Measurements from ENCODE around the gene RPTOR.

The RPTOR gene

GRCh38 chr17:80859002-80859941 is 314.6 kb downstream of the RPTOR start:
- Histone ChIP-seq H3K4ac (ENCODE audit: low read length) (no peak overlapping the region), H3K23ac (ENCODE audit: low read depth, low read length, poor library complexity) (peak overlapping the region; percentile 43), H2AFZ (ENCODE audit: low read length) (no peak overlapping the region), H2BK5ac (ENCODE audit: low read length) (peak overlapping the region; percentile 66), H4K8ac (ENCODE audit: low read depth, low read length) (no peak overlapping the region), H2AK5ac (ENCODE audit: low read depth, low read length) (peak overlapping the region; percentile 75), H3K36me3 (replicated peaks in 1 of 2; ENCODE audit: control insufficient read depth in 2 of 2, insufficient read depth in 2 of 2, low read length in 2 of 2) (peaks cover 6 to 48% of the 10 kb centered on the region in 2 donors), H3K27me3 (ENCODE audit: control insufficient read depth in 3 of 3, insufficient read depth in 3 of 3, low read depth in 1 of 3, low read length in 3 of 3) (no peaks in the 10 kb centered on the region), H3K27ac (replicated peaks; ENCODE audit: low read length) (no peak overlapping the region), H2BK12ac (ENCODE audit: low read length) (no peak overlapping the region), H3K14ac (ENCODE audit: low read length) (peak overlapping the region; percentile 51), H3K4me3 (ENCODE audit: low read length in 2 of 2) (no peak overlapping the region), H2BK120ac (ENCODE audit: low read depth, low read length) (no peak overlapping the region), H3K9ac (ENCODE audit: low read depth, low read length, poor library complexity) (peak overlapping the region; percentile 81), H2BK15ac (ENCODE audit: low read length) (peak overlapping the region; percentile 49), H3K4me1 (ENCODE audit: control insufficient read depth in 2 of 2, insufficient read depth in 1 of 2, low read depth in 1 of 2, low read length in 2 of 2) (peaks cover 0 to 8% of the 10 kb centered on the region in 2 donors), H4K91ac (ENCODE audit: low read depth, low read length, poor library complexity) (no peak overlapping the region), H3K79me1 (ENCODE audit: low read depth, low read length) (no peaks in the 10 kb centered on the region), H3K9me3 (replicated peaks in 1 of 2; ENCODE audit: control insufficient read depth in 2 of 2, insufficient read depth in 1 of 2, low read depth in 1 of 2, low read length in 2 of 2) (peaks cover 4 to 8% of the 10 kb centered on the region in 2 donors), H3K18ac (ENCODE audit: low read length) (peak overlapping the region; percentile 90), H3K4me2 (ENCODE audit: insufficient read depth, low read length, poor library complexity, severe bottlenecking) (no peak overlapping the region)
- WGBS, 2 donors (ENCODE audit: extremely low coverage in 2 of 2, insufficient read length in 2 of 2, insufficient replicate concordance in 1 of 2), result no CpG with 5 or more reads among the region's 40 CpGs
- DNase-seq (ENCODE audit: low spot score), result no peak

GRCh38 chr17:80860101-80860671 is 315.5 kb downstream of the RPTOR start:
- Histone ChIP-seq H3K4me3 (ENCODE audit: low read length in 2 of 2) (no peak overlapping the region), H3K23ac (ENCODE audit: low read depth, low read length, poor library complexity) (peak overlapping the region; percentile 25), H3K27ac (replicated peaks; ENCODE audit: low read length) (no peak overlapping the region), H2AK5ac (ENCODE audit: low read depth, low read length) (peak overlapping the region; percentile 75), H4K91ac (ENCODE audit: low read depth, low read length, poor library complexity) (peak overlapping the region; percentile 72), H3K36me3 (replicated peaks in 1 of 2; ENCODE audit: control insufficient read depth in 2 of 2, insufficient read depth in 2 of 2, low read length in 2 of 2) (peaks cover 6 to 42% of the 10 kb centered on the region in 2 donors), H2BK120ac (ENCODE audit: low read depth, low read length) (no peak overlapping the region), H3K4ac (ENCODE audit: low read length) (no peak overlapping the region), H2BK15ac (ENCODE audit: low read length) (no peak overlapping the region), H2BK5ac (ENCODE audit: low read length) (peak overlapping the region; percentile 66), H3K9ac (ENCODE audit: low read depth, low read length, poor library complexity) (no peak overlapping the region), H4K8ac (ENCODE audit: low read depth, low read length) (peak overlapping the region; percentile 65), H3K27me3 (ENCODE audit: control insufficient read depth in 3 of 3, insufficient read depth in 3 of 3, low read depth in 1 of 3, low read length in 3 of 3) (no peaks in the 10 kb centered on the region), H3K9me3 (replicated peaks in 1 of 2; ENCODE audit: control insufficient read depth in 2 of 2, insufficient read depth in 1 of 2, low read depth in 1 of 2, low read length in 2 of 2) (peaks cover 6 to 8% of the 10 kb centered on the region in 2 donors), H3K4me2 (ENCODE audit: insufficient read depth, low read length, poor library complexity, severe bottlenecking) (no peak overlapping the region), H3K4me1 (ENCODE audit: control insufficient read depth in 2 of 2, insufficient read depth in 1 of 2, low read depth in 1 of 2, low read length in 2 of 2) (peaks cover 0 to 8% of the 10 kb centered on the region in 2 donors), H3K18ac (ENCODE audit: low read length) (peak overlapping the region; percentile 65), H3K14ac (ENCODE audit: low read length) (no peak overlapping the region), H3K79me1 (ENCODE audit: low read depth, low read length) (no peaks in the 10 kb centered on the region), H2BK12ac (ENCODE audit: low read length) (no peak overlapping the region), H2AFZ (ENCODE audit: low read length) (no peak overlapping the region)
- no peak for DNase-seq (ENCODE audit: low spot score)
- no CpG with 5 or more reads among the region's 20 CpGs for WGBS, 2 donors (ENCODE audit: extremely low coverage in 2 of 2, insufficient read length in 2 of 2, insufficient replicate concordance in 1 of 2)

DNA sequence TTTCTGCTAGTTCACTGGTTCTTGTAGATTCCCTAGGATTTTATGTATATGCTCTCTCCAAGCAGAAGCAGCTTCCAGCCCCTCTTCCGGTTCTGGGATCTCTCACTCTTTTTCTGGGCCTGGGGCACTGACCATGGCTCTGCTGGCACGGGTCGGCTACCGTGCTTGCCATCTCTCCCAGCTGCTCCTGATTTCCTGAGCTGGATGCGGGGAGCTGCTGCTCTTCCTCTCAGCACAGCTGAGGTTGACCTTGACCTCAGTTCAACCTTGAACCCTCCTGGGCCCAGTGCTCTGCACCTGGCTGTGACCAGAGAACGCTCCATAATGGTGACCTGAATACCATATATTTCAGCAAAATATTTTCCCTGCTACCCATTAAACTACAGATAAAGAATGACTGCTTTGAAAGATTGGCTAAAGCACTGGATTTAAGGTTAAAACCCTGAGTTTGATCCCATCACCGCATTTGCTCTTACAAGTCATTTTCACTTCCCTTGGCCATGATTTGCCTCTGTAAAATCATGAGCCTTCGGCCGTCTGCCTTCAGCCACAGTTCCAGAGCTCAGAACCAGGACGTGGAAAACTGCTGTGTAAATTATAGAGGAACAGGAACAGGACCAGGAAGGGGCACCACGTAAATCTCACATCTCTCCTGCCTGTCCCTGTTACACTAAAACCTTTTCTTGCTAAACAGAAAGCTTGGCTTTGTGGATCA is 316.2 kb downstream of the RPTOR start:
- H3K18ac ChIP-seq (ENCODE audit: low read length), result no peak overlapping the region
- H3K36me3 ChIP-seq (replicated peaks in 1 of 2; ENCODE audit: control insufficient read depth in 2 of 2, insufficient read depth in 2 of 2, low read length in 2 of 2), result peaks cover 6 to 35% of the 10 kb centered on the region in 2 donors
- H3K4me3 ChIP-seq (ENCODE audit: low read length in 2 of 2), result no peak overlapping the region
- no peak overlapping the region for H3K27ac ChIP-seq (replicated peaks; ENCODE audit: low read length)
- no peak overlapping the region for H3K4me2 ChIP-seq (ENCODE audit: insufficient read depth, low read length, poor library complexity, severe bottlenecking)
- no peak overlapping the region for H4K91ac ChIP-seq (ENCODE audit: low read depth, low read length, poor library complexity)
- no peak overlapping the region for H2AFZ ChIP-seq (ENCODE audit: low read length)
- H4K8ac ChIP-seq (ENCODE audit: low read depth, low read length), result no peak overlapping the region
- no peak overlapping the region for H3K9ac ChIP-seq (ENCODE audit: low read depth, low read length, poor library complexity)
- no peak overlapping the region for H3K23ac ChIP-seq (ENCODE audit: low read depth, low read length, poor library complexity)
- no peak overlapping the region for H2AK5ac ChIP-seq (ENCODE audit: low read depth, low read length)
- H3K14ac ChIP-seq (ENCODE audit: low read length), result no peak overlapping the region
- WGBS, 2 donors (ENCODE audit: extremely low coverage in 2 of 2, insufficient read length in 2 of 2, insufficient replicate concordance in 1 of 2), result no CpG with 5 or more reads among the region's 11 CpGs
- no peak overlapping the region for H2BK120ac ChIP-seq (ENCODE audit: low read depth, low read length)
- no peaks in the 10 kb centered on the region for H3K79me1 ChIP-seq (ENCODE audit: low read depth, low read length)
- H3K4ac ChIP-seq (ENCODE audit: low read length), result no peak overlapping the region
- H3K4me1 ChIP-seq (ENCODE audit: control insufficient read depth in 2 of 2, insufficient read depth in 1 of 2, low read depth in 1 of 2, low read length in 2 of 2), result peaks cover 0 to 8% of the 10 kb centered on the region in 2 donors
- H2BK5ac ChIP-seq (ENCODE audit: low read length), result no peak overlapping the region
- no peak for DNase-seq (ENCODE audit: low spot score)
- H3K27me3 ChIP-seq (ENCODE audit: control insufficient read depth in 3 of 3, insufficient read depth in 3 of 3, low read depth in 1 of 3, low read length in 3 of 3), result no peaks in the 10 kb centered on the region
- no peak overlapping the region for H2BK15ac ChIP-seq (ENCODE audit: low read length)
- H3K9me3 ChIP-seq (replicated peaks in 1 of 2; ENCODE audit: control insufficient read depth in 2 of 2, insufficient read depth in 1 of 2, low read depth in 1 of 2, low read length in 2 of 2), result peaks cover 7 to 8% of the 10 kb centered on the region in 2 donors
- H2BK12ac ChIP-seq (ENCODE audit: low read length), result no peak overlapping the region

Measured in neuronal stem cell (in vitro differentiated cells).